ENCODE measurements around the gene PPL.

DNA sequence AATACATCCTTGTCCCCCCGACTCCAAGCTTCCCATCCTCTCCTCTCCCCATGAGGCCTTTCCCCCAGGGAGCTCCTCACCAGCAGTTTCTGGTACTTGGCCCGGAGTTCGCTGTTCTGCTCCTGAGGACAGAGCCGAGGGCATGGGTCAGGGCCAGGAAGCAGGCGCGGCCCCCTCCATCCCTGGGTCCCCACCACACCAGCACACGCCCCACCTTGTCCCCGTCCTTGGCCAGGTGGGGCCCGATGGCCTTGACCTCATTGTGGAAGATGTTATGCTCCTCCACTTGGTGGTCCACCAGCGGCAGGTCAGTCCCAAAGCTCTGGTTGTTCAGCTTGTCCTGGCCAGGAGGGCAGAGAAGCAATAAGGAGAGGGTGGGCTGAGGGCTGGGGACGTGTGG is 36.2 kb downstream of the PPL start:
- TF ChIP-seq TAF1 (IDR thresholded peaks at IDR 0.05; ENCODE audit: low read depth, low read length) = no peak
- no peak for TF ChIP-seq GTF2F1 (IDR thresholded peaks at IDR 0.05; ENCODE audit: borderline replicate concordance, low read depth, low read length)
- TF ChIP-seq, protein P1, sequence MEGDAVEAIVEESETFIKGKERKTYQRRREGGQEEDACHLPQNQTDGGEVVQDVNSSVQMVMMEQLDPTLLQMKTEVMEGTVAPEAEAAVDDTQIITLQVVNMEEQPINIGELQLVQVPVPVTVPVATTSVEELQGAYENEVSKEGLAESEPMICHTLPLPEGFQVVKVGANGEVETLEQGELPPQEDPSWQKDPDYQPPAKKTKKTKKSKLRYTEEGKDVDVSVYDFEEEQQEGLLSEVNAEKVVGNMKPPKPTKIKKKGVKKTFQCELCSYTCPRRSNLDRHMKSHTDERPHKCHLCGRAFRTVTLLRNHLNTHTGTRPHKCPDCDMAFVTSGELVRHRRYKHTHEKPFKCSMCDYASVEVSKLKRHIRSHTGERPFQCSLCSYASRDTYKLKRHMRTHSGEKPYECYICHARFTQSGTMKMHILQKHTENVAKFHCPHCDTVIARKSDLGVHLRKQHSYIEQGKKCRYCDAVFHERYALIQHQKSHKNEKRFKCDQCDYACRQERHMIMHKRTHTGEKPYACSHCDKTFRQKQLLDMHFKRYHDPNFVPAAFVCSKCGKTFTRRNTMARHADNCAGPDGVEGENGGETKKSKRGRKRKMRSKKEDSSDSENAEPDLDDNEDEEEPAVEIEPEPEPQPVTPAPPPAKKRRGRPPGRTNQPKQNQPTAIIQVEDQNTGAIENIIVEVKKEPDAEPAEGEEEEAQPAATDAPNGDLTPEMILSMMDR (IDR thresholded peaks at IDR 0.05; ENCODE audit: control extremely low read depth in 1 of 3, insufficient read depth in 1 of 3, low read depth in 1 of 3, low read length in 3 of 3) = no peak
- no peak for TF ChIP-seq POLR2AphosphoS5 (IDR thresholded peaks at IDR 0.05; ENCODE audit: low read depth, low read length)
- no peak for TF ChIP-seq CBX5 (IDR thresholded peaks at IDR 0.05; ENCODE audit: low read depth, low read length)
- no peak for TF ChIP-seq RAD21 (IDR thresholded peaks at IDR 0.05 in 1 of 2, conservative IDR thresholded peaks at IDR 0.05 in 1 of 2; ENCODE audit: low read depth in 2 of 2, low read length in 2 of 2)
- TF ChIP-seq SIN3A (conservative IDR thresholded peaks at IDR 0.05 in 1 of 2, IDR thresholded peaks at IDR 0.05 in 1 of 2; ENCODE audit: low read depth in 1 of 2, low read length in 2 of 2) = no peak
- no peak for TF ChIP-seq EZH2 (IDR thresholded peaks at IDR 0.05; ENCODE audit: low read depth, low read length, severe bottlenecking)
- TF ChIP-seq EP300 (IDR thresholded peaks at IDR 0.05; ENCODE audit: borderline replicate concordance in 1 of 2, low read depth in 2 of 2, low read length in 2 of 2) = no peak
- TF ChIP-seq JUN (IDR thresholded peaks at IDR 0.05; ENCODE audit: low read depth, low read length) = no peak

All from H1 (cell line).